ENCODE data around the gene BCL2L14. TPM values are rescaled to one million over a fixed set of nuclear protein-coding genes. Genes with fewer than 3 reads are reported as not detected.

The BCL2L14 gene
- total and polyA plus RNA-seq, 2 of the 4 experiments (the other 2 are of a cell fraction) = not detected

DNA sequence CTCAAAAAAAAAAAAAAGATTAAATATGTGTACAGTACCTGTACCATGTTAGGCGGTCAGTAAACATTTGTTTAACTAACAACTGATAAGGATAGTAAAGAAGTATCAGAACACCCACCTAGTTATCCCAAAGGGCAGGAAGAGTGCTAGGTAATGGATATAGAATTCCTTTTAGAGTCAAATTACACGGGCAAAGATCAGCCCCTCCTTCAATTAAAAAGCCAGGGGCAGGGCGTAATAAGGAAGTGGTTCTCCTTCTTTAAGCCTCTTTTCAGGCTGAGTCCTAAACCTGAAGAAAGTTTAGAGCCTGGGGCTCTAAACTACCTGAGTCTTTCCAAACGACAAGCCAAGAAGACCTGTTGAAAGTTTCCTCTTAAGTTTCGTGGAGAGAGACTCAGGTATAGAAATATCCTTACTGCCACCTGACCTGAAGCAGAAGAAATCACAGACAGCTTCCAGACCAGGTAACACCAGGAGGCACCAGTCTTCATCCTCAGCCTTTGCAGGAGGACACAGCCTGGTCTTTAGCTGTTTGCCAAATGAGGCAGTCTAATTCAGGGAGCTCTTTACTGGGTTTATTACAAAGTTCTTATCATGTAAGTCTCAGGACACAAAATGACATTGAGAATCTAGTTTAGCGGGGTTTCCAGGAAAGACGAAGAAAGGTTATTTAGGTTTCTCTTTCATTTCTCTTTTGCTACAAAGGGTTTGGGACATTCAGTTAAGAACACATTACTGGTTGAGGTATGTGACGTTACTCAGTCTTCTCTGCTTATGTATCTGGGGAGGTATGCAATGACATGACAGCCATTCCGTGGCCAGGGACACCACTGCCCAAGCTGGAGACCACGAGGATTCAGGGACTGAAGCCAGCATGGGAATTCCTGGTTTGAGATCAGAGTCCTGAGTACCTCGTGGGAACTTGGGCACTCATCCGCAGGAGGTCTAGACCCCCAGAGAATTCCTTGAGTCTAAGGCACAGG, at the start of gene BCL2L14 (continued):
- TF ChIP-seq NFE2L2 (IDR thresholded peaks at IDR 0.05; ENCODE audit: low read depth, low read length) (no peak), RFX5 (IDR thresholded peaks at IDR 0.05; ENCODE audit: low read depth, low read length) (no peak), BHLHE40 (IDR thresholded peaks at IDR 0.05; ENCODE audit: low read depth, low read length) (no peak), CHD1 (IDR thresholded peaks at IDR 0.05; ENCODE audit: low read depth, low read length) (no peak)

DNA sequence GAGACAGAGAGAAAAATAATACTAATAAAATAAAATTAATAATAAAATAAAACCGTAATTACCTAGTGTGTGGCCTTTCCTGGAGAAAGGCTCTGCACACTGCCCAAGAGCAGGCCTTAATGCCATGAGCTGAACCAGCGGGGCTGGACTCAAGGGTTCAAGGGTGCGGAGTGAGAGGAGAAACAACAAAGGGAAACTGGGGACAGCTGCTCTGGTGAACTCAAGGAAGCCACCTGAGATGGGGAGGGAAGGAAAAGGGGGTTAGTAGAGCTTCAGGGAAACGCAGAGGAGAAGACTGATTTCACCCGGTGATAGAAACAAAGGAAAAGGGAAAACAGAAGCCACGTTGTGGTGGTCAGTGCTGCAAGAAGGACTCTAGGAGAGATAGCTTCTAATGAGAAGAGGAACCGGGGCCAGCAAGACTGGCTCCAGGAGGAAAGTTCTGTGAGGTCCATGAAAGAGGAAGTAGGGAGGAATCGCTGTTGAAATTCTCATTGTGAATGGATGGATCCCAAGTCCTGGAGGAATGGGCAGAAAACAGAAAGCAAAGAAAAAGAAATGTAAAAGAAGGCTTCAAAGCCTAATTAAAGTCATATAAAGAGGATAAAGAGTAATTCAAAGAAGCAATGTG, 48.3 kb upstream of the BCL2L14 start:
- H4K20me1 ChIP-seq (ENCODE audit: insufficient read depth, low read length) = no peaks in the 10 kb centered on the region
- no peaks in the 10 kb centered on the region for H3K9me3 ChIP-seq (ENCODE audit: control insufficient read depth, insufficient read depth, low read length)
- H2BK20ac ChIP-seq (ENCODE audit: low read depth, low read length) = no peak overlapping the region
- DNase-seq = no peak
- ChIA-PET CTCF (interaction anchor here (1.5 kb wide), 1 partner anchor 11 kb away, joined by 4 read pairs; no protein-coding TSS in a partner anchor), POLR2A (ENCODE audit: unreplicated experiment) (no interaction called here)
- no peak overlapping the region for H3K4ac ChIP-seq (ENCODE audit: low read depth, low read length)
- H3K79me1 ChIP-seq (ENCODE audit: low read depth in 1 of 2, low read length in 2 of 2) = no peaks in the 10 kb centered on the region
- H2AFZ ChIP-seq (replicated peaks; ENCODE audit: low read length, poor library complexity) = no peak overlapping the region
- WGBS, 2 experiments (ENCODE audit: extremely low coverage in 2 of 2, insufficient read length in 1 of 2) = 87% methylated on average over 5 of the region's 8 CpGs; no CpG with 5 or more reads in 1 of the 2 experiments
- no peak overlapping the region for H3K9ac ChIP-seq (ENCODE audit: low read depth, low read length)
- H3K18ac ChIP-seq (ENCODE audit: low read depth, low read length) = no peak overlapping the region
- H2BK5ac ChIP-seq (ENCODE audit: low read depth, low read length, poor library complexity, severe bottlenecking) = no peak overlapping the region
- no peak overlapping the region for H2AK5ac ChIP-seq (ENCODE audit: low read depth, low read length)
- H4K91ac ChIP-seq (ENCODE audit: insufficient read depth, low read depth, low read length) = no peak overlapping the region
- no peak overlapping the region for H3K56ac ChIP-seq (ENCODE audit: extremely low read depth, insufficient read depth, low read length)
- H4K5ac ChIP-seq (ENCODE audit: low read depth, low read length) = no peak overlapping the region
- H4K8ac ChIP-seq (ENCODE audit: low read depth in 2 of 2, low read length in 2 of 2) = no peak overlapping the region
- no peak overlapping the region for H2BK15ac ChIP-seq (ENCODE audit: low read depth, low read length)
- H3K27me3 ChIP-seq (ENCODE audit: control insufficient read depth, insufficient read depth, low read length) = peaks cover 18% of the 10 kb centered on the region
- H2BK120ac ChIP-seq (ENCODE audit: low read depth, low read length) = no peak overlapping the region
- no peaks in the 10 kb centered on the region for H3K4me1 ChIP-seq (ENCODE audit: control insufficient read depth, insufficient read depth, low read length)
- intact Hi-C loops (cut with micrococcal nuclease) (no loop called here), dilution Hi-C loops (cut with HindIII; ENCODE audit: low sequenced_read_pairs, unreplicated experiment) (no loop called here), in situ Hi-C loops (cut with MboI; ENCODE audit: low sequenced_read_pairs) (no loop called here)
- no peak overlapping the region for H3K23ac ChIP-seq (ENCODE audit: low read depth, low read length)
- no TSS peak for BruUV-seq (replicated peaks)
- H3K9me1 ChIP-seq (ENCODE audit: insufficient read depth, low read length) = peaks cover 3% of the 10 kb centered on the region; the same call in 1 of the 2 replicates
- no peaks in the 10 kb centered on the region for H3K36me3 ChIP-seq (ENCODE audit: control insufficient read depth, insufficient read depth, low read length)
- no peak overlapping the region for H3K27ac ChIP-seq (ENCODE audit: insufficient read depth, low read length)
- ATAC-seq (ENCODE audit: low read depth) = no peak
- no peak overlapping the region for H2AK9ac ChIP-seq (replicated peaks; ENCODE audit: low read depth, low read length, poor library complexity)
- H3K4me2 ChIP-seq (ENCODE audit: low read depth, low read length) = no peak overlapping the region
- no peak overlapping the region for H3K14ac ChIP-seq (replicated peaks; ENCODE audit: low read depth, low read length)
- no peak overlapping the region for H3K4me3 ChIP-seq (ENCODE audit: insufficient read depth, low read depth, low read length)
- TF ChIP-seq BHLHE40 (IDR thresholded peaks at IDR 0.05; ENCODE audit: low read depth, low read length) (no peak), NFE2L2 (IDR thresholded peaks at IDR 0.05; ENCODE audit: low read depth, low read length) (no peak), RAD21 (IDR thresholded peaks at IDR 0.05; ENCODE audit: low read length) (no peak), RCOR1 (IDR thresholded peaks at IDR 0.05; ENCODE audit: insufficient replicate concordance, low read length) (no peak), POLR2A (IDR thresholded peaks at IDR 0.05; ENCODE audit: low read depth, low read length) (no peak), SMC3 (IDR thresholded peaks at IDR 0.05; ENCODE audit: low read depth, low read length) (no peak), CEBPB (IDR thresholded peaks at IDR 0.05; ENCODE audit: low read depth, low read length) (no peak)
- TF ChIP-seq, protein P1, sequence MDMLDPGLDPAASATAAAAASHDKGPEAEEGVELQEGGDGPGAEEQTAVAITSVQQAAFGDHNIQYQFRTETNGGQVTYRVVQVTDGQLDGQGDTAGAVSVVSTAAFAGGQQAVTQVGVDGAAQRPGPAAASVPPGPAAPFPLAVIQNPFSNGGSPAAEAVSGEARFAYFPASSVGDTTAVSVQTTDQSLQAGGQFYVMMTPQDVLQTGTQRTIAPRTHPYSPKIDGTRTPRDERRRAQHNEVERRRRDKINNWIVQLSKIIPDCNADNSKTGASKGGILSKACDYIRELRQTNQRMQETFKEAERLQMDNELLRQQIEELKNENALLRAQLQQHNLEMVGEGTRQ (IDR thresholded peaks at IDR 0.05; ENCODE audit: low read depth, low read length) = no peak
- TF ChIP-seq, protein P2, sequence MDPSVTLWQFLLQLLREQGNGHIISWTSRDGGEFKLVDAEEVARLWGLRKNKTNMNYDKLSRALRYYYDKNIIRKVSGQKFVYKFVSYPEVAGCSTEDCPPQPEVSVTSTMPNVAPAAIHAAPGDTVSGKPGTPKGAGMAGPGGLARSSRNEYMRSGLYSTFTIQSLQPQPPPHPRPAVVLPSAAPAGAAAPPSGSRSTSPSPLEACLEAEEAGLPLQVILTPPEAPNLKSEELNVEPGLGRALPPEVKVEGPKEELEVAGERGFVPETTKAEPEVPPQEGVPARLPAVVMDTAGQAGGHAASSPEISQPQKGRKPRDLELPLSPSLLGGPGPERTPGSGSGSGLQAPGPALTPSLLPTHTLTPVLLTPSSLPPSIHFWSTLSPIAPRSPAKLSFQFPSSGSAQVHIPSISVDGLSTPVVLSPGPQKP (IDR thresholded peaks at IDR 0.05; ENCODE audit: borderline replicate concordance, low read depth, low read length) = no peak
